Measurements from ENCODE around the gene KEL.

Gene KEL

DNA sequence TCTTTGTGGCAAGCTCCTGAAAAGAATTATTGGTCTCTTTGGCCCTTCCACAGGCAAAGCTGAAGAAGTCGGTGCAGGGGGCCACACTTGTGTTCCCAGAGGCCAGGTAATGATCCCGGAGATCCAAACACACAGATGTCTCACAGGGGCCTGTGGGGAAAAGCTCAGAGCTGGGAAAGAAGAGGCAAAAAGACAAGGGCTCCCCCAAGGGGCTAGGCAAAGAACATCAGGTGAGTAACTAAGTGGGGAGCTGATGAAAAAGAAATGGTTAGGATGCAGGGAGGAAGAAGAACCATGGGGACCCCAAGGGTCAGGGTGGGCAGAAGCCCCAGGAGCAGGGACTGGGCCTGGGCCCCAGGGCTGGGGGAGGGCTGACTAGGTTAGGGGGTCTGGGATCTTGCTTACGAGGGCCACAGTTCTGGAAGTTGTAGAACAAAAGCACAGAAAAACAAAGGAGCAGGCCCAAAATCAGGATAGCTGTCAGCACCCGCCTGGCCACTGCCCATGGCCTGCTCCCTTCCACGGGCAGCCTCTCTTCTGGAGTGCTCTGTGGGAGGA, 1.1 kb downstream of the KEL start:
- DNase-seq (ENCODE audit: low spot score): no peak

DNA sequence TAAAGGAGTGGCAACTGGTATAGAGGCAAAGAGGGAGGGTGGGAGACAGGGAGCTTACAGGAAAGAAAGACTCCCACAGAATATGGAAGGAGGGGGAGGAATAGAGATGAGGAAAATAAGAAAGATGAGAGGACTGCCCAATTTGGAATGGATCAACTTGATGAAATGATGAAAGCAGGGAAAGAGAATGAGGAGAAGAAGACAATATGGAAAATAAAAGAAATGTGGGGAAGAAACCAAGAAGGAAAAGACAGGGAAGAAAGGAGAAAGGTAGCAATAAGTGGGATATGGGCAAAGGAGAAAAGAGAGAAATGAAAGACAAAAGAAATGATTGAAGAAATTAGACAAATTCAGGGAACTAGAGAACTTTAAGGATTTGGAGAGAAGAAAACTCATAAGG, 3.0 kb downstream of the KEL start:
- DNase-seq (ENCODE audit: low spot score): no peak

DNA sequence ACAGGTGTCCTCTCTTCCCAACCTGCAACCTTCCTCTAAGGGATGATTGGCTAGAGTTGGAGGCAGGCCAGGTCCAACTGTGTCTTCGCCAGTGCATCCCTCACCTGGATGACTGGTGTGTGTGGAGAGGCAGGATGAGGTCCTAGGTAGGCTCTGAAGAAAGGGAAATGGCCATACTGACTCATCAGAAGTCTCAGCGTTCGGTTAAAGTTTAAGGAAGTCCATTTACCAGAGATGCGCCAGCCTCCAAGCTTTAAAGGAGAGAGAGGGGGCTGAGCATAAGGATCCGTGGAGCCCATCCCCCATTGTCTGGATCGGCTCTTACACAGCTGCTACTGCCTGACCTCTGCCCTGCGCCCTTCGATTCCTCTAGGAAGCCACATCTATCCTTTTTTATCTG, 4.4 kb downstream of the KEL start:
- no peak for DNase-seq (ENCODE audit: low spot score)

DNA sequence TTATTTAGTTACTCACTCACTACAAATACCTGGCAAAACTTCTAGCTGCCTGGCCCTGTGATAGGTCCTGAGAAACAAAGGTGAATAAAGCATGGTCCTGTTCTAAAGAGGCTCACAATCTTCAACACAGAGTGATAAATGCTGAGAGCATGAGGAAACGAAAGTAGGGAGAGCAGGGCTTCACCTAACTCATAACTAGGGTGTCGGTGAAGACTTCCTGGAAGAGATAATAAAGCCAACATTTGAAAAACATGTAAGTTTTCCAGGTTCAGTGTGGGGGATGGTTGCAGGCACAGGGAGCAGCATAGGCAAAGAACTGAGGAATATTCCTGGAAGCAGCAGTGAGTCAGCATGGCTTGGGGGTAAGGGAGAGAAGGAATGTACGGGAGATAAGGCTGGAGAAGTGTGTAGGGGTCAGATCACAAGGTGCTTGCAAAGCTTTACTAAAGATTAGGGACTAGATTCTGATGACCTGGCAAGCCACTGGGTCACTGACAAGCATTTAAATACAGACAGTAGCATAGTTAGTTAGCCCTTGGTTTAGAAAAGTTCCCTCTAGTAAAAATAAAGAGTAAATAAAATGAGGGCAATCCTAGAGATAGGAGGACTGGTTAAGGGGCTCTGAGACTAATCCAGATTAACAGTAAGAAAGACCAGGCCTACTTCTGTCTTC, 5.1 kb downstream of the KEL start:
- no peak for DNase-seq (ENCODE audit: low spot score)

DNA sequence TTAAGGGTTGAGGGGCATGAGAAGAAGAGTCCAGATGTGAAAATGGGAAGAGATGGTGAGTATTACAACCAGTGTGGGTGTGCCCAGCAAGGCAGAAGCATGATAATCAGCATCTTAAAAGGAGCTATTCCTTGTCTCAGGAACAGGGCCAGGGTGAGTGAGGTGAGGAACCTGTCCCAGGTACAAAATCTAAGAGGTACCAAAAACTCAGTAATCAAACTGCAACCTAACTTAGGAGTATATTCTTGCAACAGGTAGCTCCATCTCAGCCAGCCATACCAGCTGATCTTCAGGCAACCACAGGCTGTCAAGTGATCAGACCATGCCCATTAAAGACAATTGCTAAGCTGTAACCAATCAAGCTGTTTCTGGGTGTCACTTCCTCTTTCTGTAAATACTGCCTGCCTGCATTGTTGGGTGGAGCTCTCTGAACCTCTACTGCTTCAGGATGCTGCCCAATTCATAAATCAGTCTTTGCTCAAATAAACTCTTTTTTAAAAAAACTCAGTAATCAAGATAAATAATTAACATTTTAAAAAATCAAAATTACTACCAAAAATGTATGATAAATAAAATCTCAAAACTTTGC, 7.4 kb downstream of the KEL start:
- no peak for DNase-seq (ENCODE audit: low spot score)

DNA sequence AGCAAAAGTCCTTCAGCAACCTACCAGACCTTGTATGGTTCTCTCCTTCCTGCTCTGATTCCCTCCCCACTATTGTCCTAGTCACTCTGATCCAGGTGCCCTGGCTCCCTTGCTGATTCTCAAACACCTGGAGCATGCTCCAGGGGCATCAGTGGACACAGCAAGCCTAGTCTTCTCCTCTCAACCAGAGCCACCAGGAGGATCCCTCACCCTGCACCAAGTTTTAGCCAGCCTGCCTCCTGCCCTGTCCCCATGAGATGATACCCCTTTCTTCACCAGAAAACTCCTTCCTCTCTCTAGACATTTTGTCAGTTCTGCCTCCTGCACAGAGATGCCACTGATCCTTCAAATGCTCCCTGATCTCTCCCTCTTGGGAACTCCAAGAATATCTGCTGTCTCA, 11.9 kb downstream of the KEL start:
- DNase-seq (ENCODE audit: low spot score): no peak

DNA sequence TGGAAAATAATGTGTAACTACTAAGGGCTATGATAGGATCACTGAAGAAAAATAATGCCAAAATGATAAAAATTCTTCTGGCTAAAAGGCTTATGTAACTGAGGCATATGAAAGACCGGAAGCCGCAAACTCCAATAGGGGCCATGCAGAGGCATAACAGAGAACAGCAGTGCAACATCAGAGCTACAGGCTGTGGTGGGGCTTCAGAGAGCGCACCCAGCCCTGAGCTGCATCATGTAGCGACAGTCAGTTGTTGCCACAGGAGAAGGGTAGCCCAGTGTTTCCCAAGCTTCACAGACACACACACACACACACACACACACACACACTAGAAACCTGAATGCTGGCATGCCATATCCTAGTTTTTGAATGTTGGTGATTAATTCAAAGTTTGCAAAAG, 13.6 kb downstream of the KEL start:
- no peak for DNase-seq (ENCODE audit: low spot score)

DNA sequence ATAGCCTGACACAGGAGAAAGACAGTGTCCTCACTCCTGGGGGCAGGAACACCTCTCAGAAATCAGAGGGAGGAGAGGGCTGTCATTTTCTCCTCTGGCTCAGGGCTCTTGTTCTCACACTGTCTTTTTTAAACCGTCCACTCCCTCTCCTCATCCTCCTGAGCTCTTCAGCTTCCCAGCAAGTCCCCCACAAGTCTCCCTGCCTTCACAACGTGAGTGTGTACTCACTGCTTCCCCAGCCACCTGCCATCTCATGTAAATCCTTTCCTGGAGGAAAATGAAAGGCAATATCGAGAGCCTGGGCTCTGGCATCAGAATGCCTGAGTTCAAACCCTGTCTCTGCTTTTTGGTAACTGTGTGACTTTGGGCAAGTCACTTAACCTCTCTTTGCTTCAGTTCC, 17.2 kb downstream of the KEL start:
- DNase-seq (ENCODE audit: low spot score): no peak

DNA sequence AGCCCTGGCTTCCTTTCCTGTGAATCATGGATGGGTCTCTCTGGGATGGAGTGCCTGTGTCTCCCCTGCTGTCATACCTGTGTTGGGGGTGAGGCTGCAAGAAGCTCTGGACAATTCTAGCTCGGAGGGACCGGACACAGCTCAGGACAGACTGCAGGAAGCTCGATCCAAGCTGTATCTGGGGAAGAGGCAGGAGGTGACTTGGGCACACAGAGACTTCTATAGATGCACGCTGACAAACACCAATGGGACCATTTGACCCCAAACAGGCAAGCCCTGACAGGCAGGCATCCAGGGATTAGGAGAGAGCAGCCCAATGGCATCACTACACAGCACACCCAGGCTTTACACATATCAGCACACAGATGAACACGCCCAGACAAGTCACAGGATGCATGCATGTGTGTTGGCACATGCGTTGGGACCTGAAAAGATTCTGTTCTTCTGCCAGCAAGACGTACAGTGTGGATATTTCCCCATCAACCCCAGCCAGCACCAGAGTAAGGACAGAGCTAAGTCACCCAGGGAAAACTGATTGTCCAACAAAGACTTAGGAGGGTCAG, 18.4 kb downstream of the KEL start:
- no peak for DNase-seq (ENCODE audit: low spot score)

DNA sequence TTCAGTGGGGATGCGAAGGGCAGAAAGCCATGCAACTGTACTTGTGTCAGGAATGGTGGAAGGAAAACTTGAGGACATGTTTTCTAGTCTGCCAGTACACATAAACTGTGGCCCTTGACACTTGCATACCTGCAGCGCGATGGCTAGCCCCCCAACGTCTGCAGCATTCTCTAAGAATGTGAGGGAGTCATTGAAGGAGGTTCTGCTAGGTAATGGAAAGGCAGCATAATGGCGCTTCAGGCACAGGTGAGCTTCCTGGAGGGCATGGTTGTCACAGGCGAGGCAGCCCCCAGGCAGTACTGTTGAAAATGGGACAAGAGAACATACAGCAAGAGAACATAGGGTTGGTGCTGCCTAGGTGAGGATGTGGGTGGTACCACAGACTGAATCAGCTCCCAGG, 19.4 kb downstream of the KEL start:
- DNase-seq (ENCODE audit: low spot score): no peak

DNA sequence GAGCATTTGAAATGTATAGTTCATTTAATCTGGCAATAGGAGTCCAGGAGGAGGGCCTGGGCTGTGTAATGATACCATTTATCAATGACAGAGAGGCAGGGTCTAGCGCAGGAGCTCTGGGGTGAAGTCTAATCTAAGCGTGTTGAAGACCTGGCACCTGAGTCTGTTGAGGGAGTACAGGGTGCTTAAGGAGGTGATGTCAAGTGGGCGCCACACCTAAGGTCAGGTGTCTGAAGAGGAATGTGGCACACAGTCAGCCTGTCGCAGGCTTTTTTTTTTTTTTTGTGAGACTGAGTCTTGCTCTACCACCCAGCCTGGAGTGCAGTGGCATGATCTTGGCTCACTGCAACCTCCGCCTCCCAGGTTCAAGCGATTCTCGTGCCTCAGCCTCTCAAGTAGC, 20.6 kb downstream of the KEL start:
- no peak for DNase-seq (ENCODE audit: low spot score)

DNA sequence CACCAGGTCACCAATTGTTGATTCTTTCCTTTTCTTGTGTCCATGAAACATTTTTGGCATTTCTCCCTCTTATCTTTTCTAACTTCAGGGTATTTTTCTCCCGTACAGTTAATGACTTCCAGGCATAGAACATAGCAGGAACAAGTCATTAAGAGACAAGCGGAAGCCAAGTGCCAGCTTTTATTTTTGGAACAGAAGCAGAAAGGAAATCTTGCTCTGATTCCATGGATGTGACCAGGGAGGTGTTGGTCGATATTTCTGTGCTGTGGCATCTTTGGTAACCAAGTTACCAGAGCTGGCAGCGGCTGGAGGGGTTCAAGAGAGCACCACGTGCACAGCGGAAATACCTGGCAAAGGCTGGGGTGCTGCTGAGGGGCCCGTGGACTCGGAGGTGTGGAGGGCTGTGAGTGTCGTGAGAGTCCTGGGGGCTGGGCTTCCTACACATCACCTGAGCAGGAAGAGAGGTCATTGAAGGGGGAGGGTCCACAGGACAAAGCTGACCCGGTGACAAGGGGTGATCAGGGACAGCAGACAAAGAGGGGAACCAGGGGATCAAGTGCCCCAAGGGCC, 21.1 kb downstream of the KEL start:
- DNase-seq (ENCODE audit: low spot score): no peak

DNA sequence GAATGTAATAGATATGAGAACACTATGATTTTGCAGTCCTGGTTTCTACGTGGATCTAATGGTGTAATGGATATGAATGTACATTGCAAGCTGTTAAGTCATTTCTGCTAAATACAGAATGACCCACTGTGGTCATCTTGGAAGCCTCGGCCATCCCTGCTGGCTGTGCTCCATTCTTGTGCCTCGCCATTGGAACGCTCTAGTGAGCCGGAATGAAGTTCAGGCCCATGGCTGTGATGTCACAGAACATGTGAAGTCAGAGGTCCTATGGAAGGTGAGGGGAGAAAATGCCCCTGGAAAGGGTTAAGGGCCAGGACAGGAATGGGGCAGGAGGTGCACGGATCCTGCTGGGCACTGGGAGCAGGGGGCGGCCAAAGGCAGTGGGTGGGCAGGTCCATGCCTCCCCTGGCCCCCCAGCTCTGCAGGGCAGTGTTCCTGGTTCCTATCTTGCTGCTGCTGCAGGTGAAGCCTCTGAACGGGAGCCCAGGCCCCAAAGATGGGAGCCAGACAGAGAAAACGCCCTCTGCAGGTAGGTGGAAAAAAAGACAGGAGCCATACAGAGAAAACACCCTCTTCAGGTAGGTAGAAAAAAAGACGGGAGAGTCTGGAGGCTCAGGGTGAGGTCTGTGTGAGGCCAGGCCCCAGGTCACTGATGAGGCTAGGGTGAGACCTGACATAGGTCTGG, 22.8 kb downstream of the KEL start, which contains the start of gene LLCFC1:
LLCFC1 (plus strand) TSS at position 259 of the 685 bp plus-strand sequence; CDS start at position 397, 138 bp downstream.
- DNase-seq (ENCODE audit: low spot score): peak; percentile 45

DNA sequence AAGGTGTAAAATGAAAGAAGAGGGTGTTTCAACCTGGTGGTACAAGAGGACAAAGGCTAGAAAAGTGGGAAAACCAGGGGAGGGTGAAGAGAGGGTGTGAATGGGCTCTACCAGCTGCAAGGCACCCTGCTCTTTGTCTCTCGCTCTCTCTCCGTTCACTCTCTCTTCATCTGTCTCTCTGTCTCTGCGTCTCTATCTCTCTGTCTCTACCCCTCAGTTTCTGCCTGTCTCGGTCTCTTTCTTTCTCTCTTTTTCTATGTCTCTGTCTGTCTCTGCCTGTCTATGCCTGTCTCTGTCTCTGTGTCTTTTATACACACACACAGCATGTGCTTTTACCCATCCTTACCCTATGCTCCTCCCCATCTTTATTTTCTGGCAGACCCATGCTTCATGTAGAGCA, 23.6 kb downstream of the KEL start:
- DNase-seq (ENCODE audit: low spot score): no peak

DNA sequence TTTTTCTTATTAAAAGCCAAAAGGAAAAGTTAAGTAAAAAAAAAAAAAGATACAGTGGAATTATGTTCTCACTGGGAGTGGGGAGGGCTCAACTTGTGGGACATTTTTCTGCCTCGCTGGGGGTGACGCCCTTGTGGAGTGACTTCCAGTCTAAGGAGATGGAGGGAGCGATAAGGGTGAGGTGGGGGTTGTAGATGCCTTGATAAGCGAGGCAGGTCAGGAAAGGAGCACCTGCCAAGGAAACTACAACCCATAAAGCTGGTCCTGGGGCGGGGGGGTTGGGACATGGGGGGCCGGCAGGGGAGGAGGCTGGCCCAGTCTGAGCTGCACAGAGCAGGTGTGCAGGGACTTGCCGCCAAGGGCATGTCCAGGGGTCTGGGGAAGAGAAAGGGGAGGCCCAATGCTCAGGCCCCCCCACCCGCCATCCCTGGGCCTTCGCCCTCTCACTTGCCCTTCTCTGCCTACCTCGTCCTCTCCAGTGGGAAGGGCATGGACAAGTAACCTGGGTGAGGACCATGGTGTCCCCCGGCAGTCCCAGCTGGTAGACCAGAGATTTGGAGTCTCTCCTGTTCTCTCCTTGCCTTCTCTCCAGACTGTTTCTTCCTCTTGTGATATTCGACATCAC, 26.1 kb downstream of the KEL start:
- no peak for DNase-seq (ENCODE audit: low spot score)

DNA sequence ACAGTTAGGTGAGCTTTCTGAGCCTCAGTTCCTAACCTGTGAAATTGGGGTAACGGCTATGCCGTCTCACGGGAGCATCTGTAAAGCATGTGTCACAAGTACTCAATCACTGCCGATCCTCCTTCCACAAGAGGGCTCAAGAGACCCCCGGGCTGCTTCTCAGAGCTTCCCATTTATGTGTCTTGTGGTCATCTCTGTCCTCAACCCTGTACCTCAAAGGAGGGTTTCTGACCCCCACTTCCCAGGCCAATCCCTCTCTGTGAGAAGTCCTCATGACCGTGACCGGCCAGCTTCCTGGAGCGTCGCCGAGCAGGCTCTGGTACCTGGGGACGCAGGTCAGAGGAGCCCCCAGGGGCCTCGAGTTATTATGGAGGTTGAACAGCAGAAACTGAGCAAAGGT, 28.1 kb downstream of the KEL start:
- DNase-seq (ENCODE audit: low spot score): no peak

DNA sequence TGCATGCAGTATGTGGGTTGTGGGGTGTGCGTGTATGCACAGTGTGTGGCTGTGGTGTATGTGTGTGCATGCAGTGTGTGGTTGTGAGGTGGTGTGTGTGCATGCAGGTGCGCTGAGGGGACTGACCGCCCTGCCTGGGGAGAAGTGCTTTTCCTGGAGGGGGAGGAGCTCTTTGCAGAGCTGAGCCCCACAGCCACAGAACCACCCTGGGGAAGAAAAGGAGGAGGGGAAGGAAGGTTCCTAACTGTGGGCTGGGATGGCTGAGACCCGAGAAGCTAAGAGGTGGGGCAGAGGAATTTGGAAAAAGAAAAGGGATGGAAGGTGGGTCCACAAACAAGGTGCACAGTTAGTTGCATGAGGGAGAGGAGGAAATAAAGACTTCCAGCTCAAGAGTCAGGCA, 28.5 kb downstream of the KEL start, which contains the start of gene TRPV5:
TRPV5 (minus strand) TSS at position 123 of the 400 bp plus-strand sequence. CDS start 287 bp downstream, outside the sequence.
- DNase-seq (ENCODE audit: low spot score): no peak

DNA sequence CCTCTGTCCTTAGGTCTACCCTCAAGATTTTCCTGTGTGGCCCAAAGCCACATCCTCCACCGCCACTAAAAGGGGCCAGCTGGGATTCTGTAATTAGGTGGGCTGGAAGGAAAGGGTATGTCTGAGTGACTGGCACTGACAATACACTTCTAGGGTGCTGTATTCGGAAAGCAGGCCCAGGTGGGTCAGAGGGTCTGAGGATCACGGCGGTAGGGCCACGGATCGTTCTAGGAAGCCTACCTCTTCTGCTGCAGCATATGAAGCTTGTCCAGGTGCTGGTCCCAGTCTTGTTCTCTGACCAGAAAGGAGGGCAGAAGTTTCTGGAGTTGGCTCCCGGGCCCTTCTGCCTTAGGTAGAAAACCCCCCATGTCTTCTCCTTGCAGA, 29.1 kb downstream of the KEL start:
- no peak for DNase-seq (ENCODE audit: low spot score)

DNA sequence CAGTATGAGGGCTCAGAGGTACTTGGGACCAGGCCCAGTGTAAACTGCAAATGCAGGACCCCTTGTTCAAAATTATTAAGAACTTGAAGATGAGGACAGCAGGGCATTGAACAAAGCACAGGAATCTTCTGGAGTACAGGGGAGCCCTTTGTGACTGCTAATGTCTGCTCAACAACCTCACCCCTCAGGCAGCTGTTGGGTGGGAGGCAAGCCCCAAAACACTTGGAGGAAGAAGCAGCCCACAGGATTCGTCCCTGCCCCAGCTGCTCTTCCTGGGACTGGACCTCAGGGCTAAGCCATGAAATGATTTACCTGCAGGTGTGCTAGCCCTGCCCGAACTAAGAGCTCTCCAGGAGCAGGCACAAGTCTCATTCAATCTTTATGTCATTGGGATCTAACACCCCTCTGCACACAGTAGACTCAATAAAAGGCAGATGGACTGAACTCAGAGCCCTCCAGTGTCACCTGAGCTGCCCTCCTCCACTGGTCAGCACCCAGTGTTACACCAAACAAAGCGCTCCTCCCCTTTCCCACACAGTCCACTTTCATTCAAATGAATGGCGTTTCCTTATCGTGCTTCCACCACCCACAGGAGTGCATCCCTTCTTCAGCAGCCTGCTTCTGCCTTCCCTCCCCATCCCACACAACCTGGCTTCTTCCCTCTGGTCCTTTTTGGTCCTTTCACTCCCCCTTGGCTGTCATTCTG, 29.6 kb downstream of the KEL start:
- DNase-seq (ENCODE audit: low spot score): no peak

DNA sequence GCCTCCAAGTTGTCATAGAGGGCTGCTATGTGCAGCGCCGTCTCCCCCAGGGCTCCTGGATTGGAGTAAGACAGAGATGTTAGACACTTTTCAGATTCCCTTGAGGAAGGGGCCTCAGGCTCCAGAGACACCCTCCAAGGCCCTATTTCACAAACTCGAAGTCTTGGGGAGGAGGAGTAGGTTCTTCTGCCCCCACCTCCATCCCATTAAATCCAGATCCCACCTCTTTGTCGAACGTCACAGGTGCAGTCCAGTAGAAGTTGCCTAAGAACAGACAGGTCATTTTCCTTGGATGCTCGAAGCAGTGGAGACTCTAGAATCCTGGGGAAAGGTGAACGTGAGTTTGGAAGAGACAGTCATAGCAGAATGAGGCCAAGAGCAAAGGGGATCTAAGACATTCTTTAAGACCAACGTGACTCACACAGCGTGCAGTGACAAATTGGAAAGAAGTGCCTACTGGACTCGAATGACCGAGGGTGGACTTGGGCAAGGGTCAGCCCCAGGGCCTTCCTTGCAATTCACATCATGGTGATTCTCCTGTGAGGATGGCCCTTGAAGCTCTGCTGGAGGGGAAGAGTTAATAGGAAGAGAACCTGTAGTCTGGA, 31.9 kb downstream of the KEL start:
- DNase-seq (ENCODE audit: low spot score): no peak

DNA sequence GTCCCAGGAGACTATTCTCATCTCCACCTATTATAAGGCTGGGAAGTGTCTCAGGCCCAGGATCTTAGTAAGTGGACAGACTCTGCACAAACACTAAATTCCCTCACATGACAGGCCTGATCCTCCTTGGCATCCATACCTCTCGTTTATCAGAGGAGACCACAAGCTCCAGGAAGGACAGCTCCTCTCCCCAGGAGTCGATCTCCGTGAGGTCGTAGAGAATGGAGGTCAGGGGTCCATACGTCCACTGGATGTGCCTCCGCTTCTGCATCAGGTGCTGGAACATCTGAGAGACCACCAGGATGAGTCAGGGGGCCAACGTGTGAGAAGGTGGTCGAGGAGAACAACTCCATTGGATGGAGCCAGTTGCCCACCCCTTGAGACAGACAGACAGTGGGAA, 34.2 kb downstream of the KEL start:
- DNase-seq (ENCODE audit: low spot score): no peak
